SU-DHL-6 (cell line): ENCODE results near the gene MYOD1.

Experiments used
- H2AFZ ChIP-seq: fragments of 200-600 bp; sonication (generic); 2 replicates; pipeline ENCODE4 v1.6.1; 2014; ENCODE audit warnings: low read depth, mild to moderate bottlenecking, moderate library complexity, mixed read lengths, antibody characterized with exemption, low read length; ENCODE audit not compliant: severe bottlenecking
- H3F3A ChIP-seq: fragments of 200-600 bp; shearing (Covaris generic); 2 replicates; pipeline ENCODE4 v1.6.0; 2016; ENCODE audit warnings: antibody characterized with exemption, mild to moderate bottlenecking; ENCODE audit not compliant: insufficient read depth
- H3K27ac ChIP-seq: fragments of 200-600 bp; sonication (generic); 2 replicates; pipeline ENCODE4 v1.5.1; 2016; ENCODE audit warnings: low read depth, mild to moderate bottlenecking, low read length, moderate library complexity, mixed read lengths
- H3K27me3 ChIP-seq: fragments of 200-600 bp; sonication (generic), shearing (Covaris generic); 2 replicates; pipeline ENCODE4 v1.6.0; 2014; ENCODE audit warnings: mild to moderate bottlenecking, low read length
- H3K36me3 ChIP-seq: fragments of 200-600 bp; sonication (generic); 2 replicates; pipeline ENCODE4 v1.6.1; 2014; ENCODE audit warnings: mild to moderate bottlenecking, low read length, mixed read lengths
- H3K4me2 ChIP-seq: fragments of 300-600, 200-600 bp; shearing (Covaris generic), sonication (generic); 2 replicates; pipeline ENCODE4 v1.6.0; 2014; ENCODE audit warnings: low read length, low read depth, mild to moderate bottlenecking; ENCODE audit not compliant: poor library complexity, severe bottlenecking
- H3K4me3 ChIP-seq: fragments of 200-600 bp; sonication (generic); 2 replicates; pipeline ENCODE4 v1.5.1; 2014; ENCODE audit warnings: antibody characterized with exemption, low read length, mild to moderate bottlenecking, mixed read lengths; ENCODE audit not compliant: insufficient read depth, poor library complexity, severe bottlenecking
- H3K79me2 ChIP-seq: fragments of 200-600 bp; sonication (generic); 2 replicates; pipeline ENCODE4 v1.6.1; 2014; ENCODE audit warnings: mild to moderate bottlenecking, low read length, moderate library complexity; ENCODE audit not compliant: insufficient read depth
- H3K9ac ChIP-seq: fragments of 200-600 bp; sonication (generic); 2 replicates; pipeline ENCODE4 v1.7.0; 2014; ENCODE audit warnings: mild to moderate bottlenecking, low read length
- H3K9me2 ChIP-seq: fragments of 200-600 bp; sonication (generic); replicated peaks from 2 replicates; pipeline ENCODE4 v1.6.1; 2014; ENCODE audit warnings: low read length; ENCODE audit not compliant: insufficient read depth
- H3K9me3 ChIP-seq: fragments of 200-600 bp; sonication (generic); 2 replicates; pipeline ENCODE4 v1.6.1; 2014; ENCODE audit warnings: low read length, mixed read lengths; ENCODE audit not compliant: insufficient read depth
- H4K20me1 ChIP-seq: fragments of 200-600 bp; sonication (generic); 2 replicates; pipeline ENCODE4 v1.6.1; 2014; ENCODE audit warnings: low read depth, mild to moderate bottlenecking, antibody characterized with exemption, low read length, moderate library complexity, mixed read lengths
- CTCF ChIP-seq: fragments of 200-600 bp; sonication (generic); IDR thresholded peaks from one replicate; pipeline ENCODE4 v1.5.1; 2017; ENCODE audit warnings: antibody characterized with exemption, mild to moderate bottlenecking, low read length, moderate library complexity; ENCODE audit not compliant: insufficient read depth, poor library complexity, severe bottlenecking
- EZH2phosphoT487 ChIP-seq: fragments of 200-600 bp; sonication (generic), shearing (Covaris generic); conservative IDR thresholded peaks from 2 replicates; pipeline ENCODE4 v1.6.1; 2018; ENCODE audit warnings: mild to moderate bottlenecking, antibody characterized with exemption, low read length, moderate library complexity, mixed read lengths

MYOD1 gene

GRCh38 chr11:17699147-17700114 is 19.9 kb upstream of the MYOD1 start:
- H3K4me2 ChIP-seq, result no peak overlapping the region

GRCh38 chr11:17700991-17701390 is 18.4 kb upstream of the MYOD1 start:
- Histone ChIP-seq H2AFZ (no peak overlapping the region), H3K4me3 (no peak overlapping the region), H3K9me2 (no peaks in the 10 kb centered on the region), H3K9ac (no peak overlapping the region), H3F3A (no peaks in the 10 kb centered on the region), H3K79me2 (no peaks in the 10 kb centered on the region), H3K9me3 (no peaks in the 10 kb centered on the region), H3K36me3 (no peaks in the 10 kb centered on the region), H3K4me2 (no peak overlapping the region), H3K27ac (no peak overlapping the region), H4K20me1 (no peaks in the 10 kb centered on the region), H3K27me3 (no peaks in the 10 kb centered on the region)
- TF ChIP-seq CTCF, result no peak
- no peak for TF ChIP-seq EZH2phosphoT487

More at GRCh38 chr11:17699147-17700114, 19.9 kb upstream of the MYOD1 start:
- no peak overlapping the region for H3K9ac ChIP-seq
- H4K20me1 ChIP-seq, result no peaks in the 10 kb centered on the region
- H2AFZ ChIP-seq, result no peak overlapping the region
- TF ChIP-seq CTCF, result no peak
- no peak for TF ChIP-seq EZH2phosphoT487
- H3K36me3 ChIP-seq, result no peaks in the 10 kb centered on the region
- H3F3A ChIP-seq, result no peaks in the 10 kb centered on the region
- no peaks in the 10 kb centered on the region for H3K79me2 ChIP-seq
- H3K27me3 ChIP-seq, result no peaks in the 10 kb centered on the region
- H3K27ac ChIP-seq, result no peak overlapping the region
- no peaks in the 10 kb centered on the region for H3K9me3 ChIP-seq
- H3K4me3 ChIP-seq, result no peak overlapping the region
- H3K9me2 ChIP-seq, result no peaks in the 10 kb centered on the region

GRCh38 chr11:17702876-17703275 is 16.5 kb upstream of the MYOD1 start:
- no peaks in the 10 kb centered on the region for H3K9me3 ChIP-seq
- no peaks in the 10 kb centered on the region for H3K9me2 ChIP-seq
- no peak overlapping the region for H3K4me3 ChIP-seq
- H4K20me1 ChIP-seq, result no peaks in the 10 kb centered on the region
- no peak for TF ChIP-seq CTCF
- no peak for TF ChIP-seq EZH2phosphoT487
- no peak overlapping the region for H3K9ac ChIP-seq
- H3K27me3 ChIP-seq, result no peaks in the 10 kb centered on the region
- H3K36me3 ChIP-seq, result no peaks in the 10 kb centered on the region
- H3F3A ChIP-seq, result no peaks in the 10 kb centered on the region
- no peak overlapping the region for H2AFZ ChIP-seq
- no peak overlapping the region for H3K4me2 ChIP-seq
- no peaks in the 10 kb centered on the region for H3K79me2 ChIP-seq
- no peak overlapping the region for H3K27ac ChIP-seq
